ENCODE measurements around the gene SHISA4.
"Not testable (repeated sequence)": the region's sequence is repeated elsewhere in the genome, so short reads cannot be mapped to it uniquely, and the experiment has no call there.

Gene SHISA4

DNA sequence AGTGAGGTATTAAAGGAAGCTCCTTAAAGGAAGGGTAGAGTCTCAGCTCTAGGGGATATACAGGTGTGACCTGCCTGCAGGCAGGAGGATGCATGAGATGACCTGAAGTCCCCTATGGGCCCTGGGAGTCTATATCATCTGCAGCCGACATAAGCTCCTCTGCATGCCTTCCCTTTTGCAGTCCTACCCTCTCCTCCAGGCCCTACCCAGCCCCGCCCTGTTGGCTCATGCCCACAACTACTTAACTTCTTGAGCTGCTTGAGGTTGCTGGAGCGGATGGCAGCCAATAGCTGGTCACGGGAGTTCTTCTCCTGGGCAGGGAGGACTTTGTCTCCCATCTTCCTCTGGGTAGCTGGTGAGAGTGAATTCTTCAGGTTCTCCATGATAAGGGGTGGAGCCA is 10.3 kb downstream of the SHISA4 start:
- no peak for DNase-seq (ENCODE audit: low spot score)

- DNase-seq (ENCODE audit: low spot score) = no peak
These were observed 11.2 kb downstream of the SHISA4 start for GRCh38 chr1:201899683-201900429.

- DNase-seq (ENCODE audit: low spot score) = no peak
These were observed 11.8 kb downstream of the SHISA4 start for GRCh38 chr1:201900476-201900875.

DNA sequence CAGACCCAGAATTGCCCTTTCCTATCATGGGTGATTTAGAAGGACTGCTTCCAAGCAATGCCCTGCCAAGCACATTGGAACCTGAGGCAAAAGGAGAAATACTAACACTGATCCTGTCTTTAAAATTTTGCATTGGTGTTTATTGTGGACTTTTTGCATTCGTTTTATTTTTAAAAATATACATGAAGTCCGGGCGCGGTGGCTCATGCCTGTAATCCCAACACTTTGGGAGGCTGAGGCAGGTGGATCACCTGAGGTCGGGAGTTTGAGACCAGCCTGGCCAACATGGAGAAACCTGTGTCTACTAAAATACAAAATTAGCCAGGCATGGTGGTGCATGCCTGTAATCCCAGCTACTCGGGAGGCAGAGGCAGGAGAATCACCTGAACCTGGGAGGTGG is 12.3 kb downstream of the SHISA4 start:
- DNase-seq (ENCODE audit: low spot score) = not testable (repeated sequence)

DNA sequence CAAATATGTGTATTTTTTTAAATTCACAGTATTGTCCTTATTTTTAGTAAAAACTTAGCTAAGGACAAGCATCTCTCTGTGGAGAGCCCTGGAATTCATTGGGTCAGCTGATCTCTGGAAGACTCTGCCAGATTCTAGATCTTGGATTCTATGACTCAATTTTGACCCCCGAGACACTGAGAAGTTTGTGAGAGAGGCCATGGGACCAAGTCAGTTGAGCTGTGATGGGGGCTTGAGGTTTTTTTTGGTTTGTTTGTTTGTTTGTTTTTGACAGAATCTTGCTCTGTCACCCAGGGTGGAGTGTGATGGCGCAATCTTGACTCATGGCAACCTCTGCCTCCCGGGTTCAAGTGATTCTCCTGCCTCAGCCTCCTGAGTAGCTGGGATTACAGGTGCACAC is 13.5 kb downstream of the SHISA4 start:
- DNase-seq (ENCODE audit: low spot score) = no peak

GRCh38 chr1:201903135-201903534 is 14.4 kb downstream of the SHISA4 start:
- no peak for DNase-seq (ENCODE audit: low spot score)

DNA sequence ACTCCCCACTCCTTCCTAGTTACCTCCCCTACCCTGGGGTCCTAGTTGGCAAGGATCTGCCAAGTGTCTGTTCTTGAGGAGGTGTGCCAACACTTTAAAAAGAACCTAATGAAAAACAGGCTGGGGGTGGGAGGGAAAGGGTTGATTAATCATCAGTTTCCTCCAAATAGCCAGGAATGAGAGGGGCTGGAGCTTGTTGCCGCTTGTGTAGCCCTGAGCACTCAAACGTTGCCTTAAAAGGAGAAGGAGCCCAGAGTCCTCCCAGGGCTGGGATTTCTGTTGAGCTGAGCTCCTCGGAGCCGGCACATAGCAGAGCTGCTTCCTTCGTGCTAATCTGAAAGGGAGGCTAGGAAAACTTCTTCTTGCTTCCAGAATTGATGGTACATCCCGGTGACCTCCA is 15.9 kb downstream of the SHISA4 start:
- peak; percentile 82 for DNase-seq (ENCODE audit: low spot score)

DNA sequence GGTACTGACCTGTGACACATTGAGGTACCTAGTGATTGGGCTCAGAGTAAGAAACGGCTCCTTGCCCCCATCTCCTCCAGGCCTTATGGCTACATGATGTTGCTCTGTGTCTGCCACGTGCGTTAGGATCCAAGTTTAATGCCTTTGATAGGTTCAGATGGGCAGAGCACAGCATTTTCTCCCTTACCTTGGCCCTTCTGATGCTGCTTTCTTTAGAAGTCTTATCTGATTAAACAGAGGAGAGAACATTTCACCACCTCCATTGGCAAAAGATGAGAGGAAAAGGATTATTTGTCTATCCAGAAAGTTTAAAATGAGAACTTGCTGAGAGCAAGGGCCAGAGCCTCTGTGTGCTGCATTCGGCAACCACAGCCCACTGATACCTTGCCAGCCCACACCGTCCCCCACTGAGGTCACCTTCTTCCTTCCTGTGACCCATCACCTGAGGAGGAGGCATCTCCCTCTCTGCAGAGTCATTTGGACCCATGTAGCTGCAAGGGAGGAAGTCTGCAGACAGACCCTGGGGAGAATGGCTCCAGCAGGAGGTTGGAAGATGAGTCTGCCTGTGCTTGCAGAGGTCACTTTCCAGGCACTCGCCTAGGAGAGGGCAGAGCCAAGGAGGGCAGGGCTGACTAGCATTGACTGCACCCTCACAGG is 16.7 kb downstream of the SHISA4 start:
- DNase-seq (ENCODE audit: low spot score) = no peak

DNA sequence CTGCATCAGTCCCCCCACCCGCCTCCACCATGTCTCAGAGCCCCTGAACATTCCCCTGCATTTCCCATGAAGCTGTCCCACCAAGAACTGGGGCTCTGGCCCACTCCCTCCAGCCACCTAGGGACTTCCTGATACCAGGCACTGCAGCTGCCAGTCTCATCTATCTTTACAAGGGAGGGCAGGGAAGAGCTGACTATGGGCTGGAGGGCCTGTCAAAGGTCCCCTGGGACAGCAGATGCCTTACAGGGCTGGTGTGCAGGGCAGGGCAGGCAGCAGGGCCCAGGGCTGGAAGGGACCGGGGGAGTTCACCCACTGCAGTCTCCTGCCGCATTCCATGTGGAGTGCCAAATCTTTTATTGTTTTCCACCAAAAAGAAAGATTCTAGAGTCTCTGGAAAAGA is 17.6 kb downstream of the SHISA4 start:
- DNase-seq (ENCODE audit: low spot score) = no peak

DNA sequence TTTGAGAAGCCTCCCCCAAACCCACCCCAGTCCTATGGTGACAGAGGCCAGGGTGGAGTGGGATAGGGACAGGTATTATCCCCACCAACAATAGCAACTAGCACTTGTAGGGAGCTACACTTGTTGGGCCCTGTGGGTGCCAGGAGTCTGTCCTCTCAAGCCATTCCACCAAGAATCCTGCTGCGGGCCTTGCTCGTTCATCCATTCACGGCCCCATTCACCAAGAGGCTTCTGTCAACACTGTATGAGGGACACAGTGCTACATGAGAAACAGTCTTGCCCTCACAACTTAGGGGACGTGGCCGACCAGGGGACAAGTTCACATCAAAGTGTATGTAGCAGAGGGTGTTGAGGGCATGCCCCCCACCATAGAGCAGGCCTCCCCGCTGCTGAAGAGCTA is 18.9 kb downstream of the SHISA4 start:
- no peak for DNase-seq (ENCODE audit: low spot score)

- peak; percentile 46 for DNase-seq (ENCODE audit: low spot score)
These were observed 23.3 kb downstream of the SHISA4 start for GRCh38 chr1:201911826-201912571.

DNA sequence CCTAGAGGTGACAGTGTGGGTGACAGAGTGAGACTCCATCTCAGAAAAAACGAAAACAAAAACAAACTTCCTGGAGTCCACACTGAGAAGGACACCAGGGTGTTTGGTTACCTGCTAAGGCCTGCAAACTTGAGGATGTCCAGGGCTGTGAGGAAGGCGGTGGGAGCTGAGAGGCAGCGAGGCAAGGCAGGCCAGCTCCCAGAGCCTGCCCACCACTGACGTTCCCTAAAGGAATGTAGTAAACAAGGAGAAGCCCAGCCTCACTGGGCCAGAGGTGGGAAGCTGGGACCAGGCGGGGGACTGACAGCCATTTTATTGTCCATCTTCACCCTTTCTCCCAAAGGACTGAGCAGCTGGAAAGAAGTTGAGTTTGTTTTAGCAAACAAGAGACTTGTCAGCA is 24.1 kb downstream of the SHISA4 start:
- DNase-seq (ENCODE audit: low spot score) = no peak

DNA sequence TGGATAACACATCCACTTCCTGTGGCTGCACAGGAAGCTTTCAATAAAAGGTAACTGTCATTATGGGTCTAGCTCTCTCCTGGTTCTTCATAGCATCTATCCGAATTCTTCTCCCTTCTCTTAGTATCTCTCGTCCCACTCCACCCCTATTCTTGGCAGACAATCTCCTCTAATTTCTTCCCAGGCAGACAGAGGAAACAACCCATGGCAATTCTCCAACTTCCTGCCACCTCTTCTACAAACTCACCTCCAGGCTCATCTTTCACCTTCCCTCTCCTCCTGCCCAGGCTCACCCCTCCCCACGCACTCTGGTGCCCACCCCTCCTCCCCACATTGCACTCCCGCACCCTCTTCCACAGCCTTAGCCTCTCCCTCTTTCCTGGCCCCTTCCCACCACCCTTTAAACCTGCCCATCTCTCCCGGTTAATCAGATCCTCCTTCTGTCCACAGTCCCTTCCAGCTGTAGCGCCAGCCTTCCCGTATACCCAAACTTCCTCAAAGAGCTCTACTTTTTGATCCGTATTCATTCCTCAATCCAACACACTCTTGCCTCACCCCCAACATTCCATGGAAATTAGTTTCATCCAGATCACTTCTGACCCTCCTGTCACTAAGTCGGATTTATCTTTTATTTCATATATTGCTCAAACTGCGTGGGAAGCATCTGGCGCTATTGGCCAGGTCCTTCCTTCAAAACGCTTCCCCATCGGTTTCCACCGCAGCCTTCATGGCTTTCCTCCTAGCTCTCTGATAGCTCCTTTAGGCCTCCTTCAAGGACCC is 25.9 kb downstream of the SHISA4 start:
- DNase-seq (ENCODE audit: low spot score) = no peak

- DNase-seq (ENCODE audit: low spot score) = no peak
These were observed 28.1 kb downstream of the SHISA4 start for GRCh38 chr1:201916649-201917249.

DNA sequence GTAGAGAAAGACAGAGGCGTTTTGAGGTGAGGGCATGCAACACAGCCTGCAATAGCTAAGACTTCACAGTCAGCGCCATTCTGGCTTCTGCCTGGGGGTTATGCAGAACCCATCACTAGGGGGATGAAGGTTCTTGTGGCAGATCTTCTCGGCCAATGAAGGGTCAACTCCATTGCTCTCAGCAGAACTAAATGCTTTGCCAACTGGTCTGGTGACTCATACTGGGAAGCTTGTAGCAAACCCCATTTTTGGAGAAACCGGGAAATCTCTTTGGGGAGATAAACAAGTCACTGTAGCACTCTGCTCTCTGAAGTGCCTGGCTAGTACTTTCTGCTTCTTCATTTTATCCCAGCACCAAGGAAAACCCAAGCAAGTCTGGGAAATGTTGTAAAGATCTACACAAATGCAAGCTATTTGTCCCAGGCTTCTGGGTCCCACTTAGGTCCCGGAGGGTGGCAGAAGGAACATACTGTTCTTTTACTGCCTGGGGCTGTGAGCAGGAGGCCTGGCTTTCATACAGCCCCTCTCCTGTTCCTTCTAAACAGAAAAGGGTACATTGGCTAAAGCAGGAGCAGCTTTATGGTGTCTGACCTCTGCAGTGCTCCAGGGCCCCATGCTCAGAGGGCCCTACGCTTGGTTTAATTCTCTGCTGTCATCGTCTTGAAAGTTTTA is 28.8 kb downstream of the SHISA4 start:
- DNase-seq (ENCODE audit: low spot score) = no peak

- DNase-seq (ENCODE audit: low spot score) = no peak
These were observed 29.6 kb downstream of the SHISA4 start for GRCh38 chr1:201918343-201918742.

- DNase-seq (ENCODE audit: low spot score) = no peak
These were observed 33.4 kb downstream of the SHISA4 start for GRCh38 chr1:201921952-201922558.

GRCh38 chr1:201925301-201925567 is 36.5 kb downstream of the SHISA4 start:
- no peak for DNase-seq (ENCODE audit: low spot score)

DNA sequence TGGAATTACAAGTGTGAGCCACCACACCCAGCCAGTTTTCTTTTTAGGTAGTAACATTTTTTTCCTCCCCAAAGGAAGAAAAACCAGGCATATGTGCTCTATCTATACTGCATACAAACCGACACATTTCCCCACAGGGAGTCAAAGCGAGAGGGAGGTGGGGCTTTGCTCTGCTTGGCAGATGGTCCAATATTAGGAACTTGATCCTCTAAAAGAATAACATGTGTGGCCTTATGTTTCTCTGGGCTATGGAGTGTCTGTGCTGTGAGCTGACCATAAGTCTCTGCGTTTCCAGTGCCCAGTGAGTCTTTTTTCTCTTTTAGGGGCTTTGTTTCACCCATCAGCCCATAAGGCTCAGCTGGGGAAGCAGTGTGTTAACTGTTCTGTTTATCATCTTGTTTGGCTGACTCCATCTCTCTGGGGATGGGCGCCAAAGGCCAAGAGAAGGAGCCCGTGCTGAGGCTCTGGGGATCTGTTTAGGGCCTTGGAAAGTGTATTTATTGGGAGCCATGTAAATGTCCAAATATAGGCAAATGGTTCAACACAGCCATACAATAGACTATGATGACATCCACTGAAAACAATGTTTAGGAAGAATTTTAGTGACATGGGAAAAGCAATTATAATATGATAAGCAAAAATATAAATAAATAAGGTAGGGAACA is 37.4 kb downstream of the SHISA4 start:
- DNase-seq (ENCODE audit: low spot score) = no peak

DNA sequence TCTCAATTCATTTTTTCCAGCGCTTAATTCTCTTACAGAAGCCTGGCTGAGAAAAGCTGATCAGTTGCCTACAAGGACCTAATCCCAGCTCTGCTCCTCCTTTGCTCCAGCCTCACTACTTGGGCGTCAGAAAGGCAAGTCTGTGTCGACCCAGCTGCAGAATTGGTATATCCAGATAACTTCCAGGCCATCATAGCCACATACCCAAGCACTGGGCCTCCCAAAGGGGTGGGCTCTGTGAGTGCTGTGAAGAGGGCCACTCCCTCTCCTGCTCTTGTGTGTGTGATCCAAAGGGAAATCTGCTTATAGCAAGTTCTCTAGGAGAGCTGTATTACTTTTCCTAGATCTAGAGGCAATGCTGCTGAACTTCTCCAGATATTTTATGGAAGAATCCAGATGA is 39.6 kb downstream of the SHISA4 start:
- DNase-seq (ENCODE audit: low spot score) = no peak

- DNase-seq (ENCODE audit: low spot score) = no peak
These were observed 41.4 kb downstream of the SHISA4 start for GRCh38 chr1:201930137-201930536.

Data from iPS-NIHi11 (cell line).